Neural progenitor cell (in vitro differentiated cells): ENCODE data around the gene OR1K1. TPM values are rescaled to one million over a fixed set of nuclear protein-coding genes. Genes with fewer than 3 reads are reported as not detected.
"Not testable (repeated sequence)": the region's sequence is repeated elsewhere in the genome, so short reads cannot be mapped to it uniquely, and the experiment has no call there.

Experiments
- DNase-seq: peaks from one replicate; pipeline ENCODE4 v3.0.0-alpha.2; 2016; ENCODE audit warnings: low spot score
- H2AFZ ChIP-seq: fragments of 200-600 bp; sonication (generic); replicated peaks from 2 replicates; pipeline ENCODE4 v1.6.1; 2016; ENCODE audit warnings: antibody characterized with exemption
- H3F3A ChIP-seq: fragments of 200-600 bp; sonication (generic); 2 replicates; pipeline ENCODE4 v1.6.1; 2016; ENCODE audit warnings: antibody characterized with exemption, low read depth
- H3K27ac ChIP-seq: fragments of 200-600 bp; sonication (generic); 2 replicates; pipeline ENCODE4 v1.5.1; 2016; ENCODE audit warnings: mild to moderate bottlenecking
- H3K27me3 ChIP-seq: fragments of 200-600 bp; sonication (generic); 2 replicates; pipeline ENCODE4 v1.6.1; 2016; ENCODE audit warnings: mild to moderate bottlenecking, moderate library complexity
- H3K36me3 ChIP-seq: fragments of 200-600 bp; sonication (generic); 2 replicates; pipeline ENCODE4 v1.5.1; 2016
- H3K4me1 ChIP-seq: fragments of 200-600 bp; sonication (generic); 2 replicates; pipeline ENCODE4 v1.6.1; 2016; ENCODE audit warnings: mixed run types
- H3K4me2 ChIP-seq: fragments of 200-600 bp; sonication (generic); 2 replicates; pipeline ENCODE4 v1.6.1; 2016
- H3K4me3 ChIP-seq: fragments of 200-600 bp; sonication (generic); 2 replicates; pipeline ENCODE4 v1.5.1; 2016
- H3K79me2 ChIP-seq: fragments of 200-600 bp; sonication (generic); 2 replicates; pipeline ENCODE4 v1.6.1; 2016; ENCODE audit warnings: low read depth
- H3K9ac ChIP-seq: fragments of 200-600 bp; sonication (generic); 2 replicates; pipeline ENCODE4 v1.6.1; 2016
- H3K9me3 ChIP-seq: fragments of 200-600 bp; sonication (generic); 2 replicates; pipeline ENCODE4 v1.5.1; 2016; ENCODE audit warnings: low read depth
- H4K20me1 ChIP-seq: fragments of 200-600 bp; sonication (generic); 2 replicates; pipeline ENCODE4 v1.6.1; 2016; ENCODE audit warnings: low read depth
- H3K27ac Mint-ChIP-seq: 3 replicates; pipeline ENCODE4 v1.8.0; 2021; ENCODE audit warnings: mixed read lengths
- H3K27me3 Mint-ChIP-seq: 2 replicates; pipeline ENCODE4 v1.8.0; 2022; ENCODE audit warnings: low read depth, mild to moderate bottlenecking, inconsistent platforms, moderate library complexity, mixed read lengths; ENCODE audit not compliant: insufficient read depth
- H3K36me3 Mint-ChIP-seq: 3 replicates; pipeline ENCODE4 v1.8.0; 2021; ENCODE audit warnings: mixed read lengths
- H3K4me1 Mint-ChIP-seq: 3 replicates; pipeline ENCODE4 v1.8.0; 2021; ENCODE audit warnings: mixed read lengths
- H3K4me3 Mint-ChIP-seq: 3 replicates; pipeline ENCODE4 v1.8.0; 2021; ENCODE audit warnings: mild to moderate bottlenecking, moderate library complexity, mixed read lengths
- H3K9me3 Mint-ChIP-seq: 3 replicates; pipeline ENCODE4 v1.8.0; 2020; ENCODE audit warnings: mixed read lengths
- CTCF ChIP-seq: fragments of 200-600 bp; sonication (generic); IDR thresholded peaks from 2 replicates; pipeline ENCODE4 v1.5.1; 2017; ENCODE audit warnings: antibody characterized with exemption, mild to moderate bottlenecking
- EZH2 ChIP-seq: fragments of 200-600 bp; sonication (generic); IDR thresholded peaks from 2 replicates; pipeline ENCODE4 v1.6.1; 2017; ENCODE audit warnings: antibody characterized with exemption, mild to moderate bottlenecking, moderate library complexity
- EZH2phosphoT487 ChIP-seq: fragments of 200-600 bp; sonication (generic); IDR thresholded peaks from 2 replicates; pipeline ENCODE4 v1.6.1; 2017; ENCODE audit warnings: antibody characterized with exemption
- total RNA-seq: library from RNA; depleted of rRNA; stranded (reverse); fragments of >200 nt; gene quantifications from 2 replicates; pipeline ENCODE4 v1.2.3, GENCODE V29; 2015; ENCODE audit warnings: low replicate concordance

The OR1K1 gene
- total RNA-seq, 1 donor from 2014 or later: not detected

GRCh38 chr9:122837266-122837850 lies 37.4 kb downstream of the OR1K1 start:
- H3K4me3 Mint-ChIP-seq: no peak overlapping the region
- no peaks in the 10 kb centered on the region for H3K27me3 Mint-ChIP-seq
- no peaks in the 10 kb centered on the region for H3K9me3 Mint-ChIP-seq
- no peak overlapping the region for H3K27ac Mint-ChIP-seq
- TF ChIP-seq CTCF: no peak
- TF ChIP-seq EZH2phosphoT487: no peak
- TF ChIP-seq EZH2: no peak
- H3K36me3 ChIP-seq: no peaks in the 10 kb centered on the region
- H3F3A ChIP-seq: no peaks in the 10 kb centered on the region
- no peak for DNase-seq
- no peak overlapping the region for H2AFZ ChIP-seq
- H3K4me1 Mint-ChIP-seq: peaks cover 7% of the 10 kb centered on the region
- H3K9ac ChIP-seq: no peak overlapping the region
- H3K4me2 ChIP-seq: no peak overlapping the region
- no peaks in the 10 kb centered on the region for H3K36me3 Mint-ChIP-seq
- no peak overlapping the region for H3K27ac ChIP-seq
- no peaks in the 10 kb centered on the region for H3K9me3 ChIP-seq
- H4K20me1 ChIP-seq: no peaks in the 10 kb centered on the region
- no peaks in the 10 kb centered on the region for H3K79me2 ChIP-seq
- no peaks in the 10 kb centered on the region for H3K27me3 ChIP-seq
- H3K4me1 ChIP-seq: peaks cover 11% of the 10 kb centered on the region
- H3K4me3 ChIP-seq: no peak overlapping the region

GRCh38 chr9:122838441-122838840 lies 38.5 kb downstream of the OR1K1 start:
- H3K4me3 Mint-ChIP-seq, H3K27ac Mint-ChIP-seq, H3K27me3 Mint-ChIP-seq, H3K9me3 ChIP-seq, H3K4me1 Mint-ChIP-seq, H3K36me3 Mint-ChIP-seq, H3K4me3 ChIP-seq, H3F3A ChIP-seq, H3K27ac ChIP-seq, H3K9ac ChIP-seq, H3K9me3 Mint-ChIP-seq, H2AFZ ChIP-seq, H3K27me3 ChIP-seq, H3K4me2 ChIP-seq, DNase-seq, H4K20me1 ChIP-seq, H3K36me3 ChIP-seq, H3K79me2 ChIP-seq: not testable (repeated sequence)
- peaks cover 11% of the 10 kb centered on the region for H3K4me1 ChIP-seq

GRCh38 chr9:122841501-122841900 lies 41.6 kb downstream of the OR1K1 start:
- Histone ChIP-seq H3K9ac (no peak overlapping the region), H3K4me1 (no peaks in the 10 kb centered on the region), H4K20me1 (no peaks in the 10 kb centered on the region), H3K27me3 (no peaks in the 10 kb centered on the region), H3F3A (peaks cover 3% of the 10 kb centered on the region), H3K4me3 (no peak overlapping the region), H3K27ac (no peak overlapping the region), H3K9me3 (no peaks in the 10 kb centered on the region), H3K36me3 (no peaks in the 10 kb centered on the region), H3K4me2 (no peak overlapping the region), H2AFZ (no peak overlapping the region), H3K79me2 (no peaks in the 10 kb centered on the region)
- Mint-ChIP-seq H3K27me3 (no peaks in the 10 kb centered on the region), H3K9me3 (no peaks in the 10 kb centered on the region), H3K4me3 (no peak overlapping the region), H3K36me3 (peaks cover 2% of the 10 kb centered on the region), H3K27ac (no peak overlapping the region), H3K4me1 (no peaks in the 10 kb centered on the region)
- TF ChIP-seq EZH2phosphoT487 (no peak), CTCF (no peak), EZH2 (no peak)
- no peak for DNase-seq

- DNase-seq: no peak
- no peak overlapping the region for H2AFZ ChIP-seq
- no peak overlapping the region for H3K9ac ChIP-seq
- no peak overlapping the region for H3K4me2 ChIP-seq
- Mint-ChIP-seq H3K36me3 (peaks cover 6% of the 10 kb centered on the region), H3K27me3 (no peaks in the 10 kb centered on the region), H3K27ac (no peak overlapping the region), H3K4me1 (no peaks in the 10 kb centered on the region), H3K9me3 (no peaks in the 10 kb centered on the region), H3K4me3 (no peak overlapping the region)
- no peaks in the 10 kb centered on the region for H3K79me2 ChIP-seq
- H3K9me3 ChIP-seq: no peaks in the 10 kb centered on the region
- no peak overlapping the region for H3K4me3 ChIP-seq
- H3K27me3 ChIP-seq: no peaks in the 10 kb centered on the region
- TF ChIP-seq CTCF: no peak
- no peak for TF ChIP-seq EZH2phosphoT487
- no peak for TF ChIP-seq EZH2
- H3K27ac ChIP-seq: no peak overlapping the region
- peaks cover 20% of the 10 kb centered on the region for H3K36me3 ChIP-seq
- H4K20me1 ChIP-seq: no peaks in the 10 kb centered on the region
- peaks cover 3% of the 10 kb centered on the region for H3F3A ChIP-seq
- H3K4me1 ChIP-seq: no peaks in the 10 kb centered on the region
These were observed 44.2 kb downstream of the OR1K1 start for GRCh38 chr9:122844137-122844536.
